OCI-LY3 (cell line): ENCODE results near the gene CALCR.

ENCODE experiments used
- H2AFZ ChIP-seq: fragments of 200-600, 300-600 bp; shearing (Covaris generic); 2 replicates; pipeline ENCODE4 v1.6.0; 2014; ENCODE audit warnings: antibody characterized with exemption, low read depth, low read length
- H3K27ac ChIP-seq: fragments of 200-600, 300-600 bp; sonication (generic); 2 replicates; pipeline ENCODE4 v1.5.1; 2014; ENCODE audit warnings: mild to moderate bottlenecking, low read length, moderate library complexity, mixed read lengths
- H3K27me3 ChIP-seq: fragments of 200-600, 300-600 bp; sonication (generic); 2 replicates; pipeline ENCODE4 v1.6.1; 2014; ENCODE audit warnings: low read depth, low read length, mixed read lengths
- H3K36me3 ChIP-seq: fragments of 200-600, 300-600 bp; sonication (generic); replicated peaks from 2 replicates; pipeline ENCODE3; 2014; ENCODE audit warnings: low read depth, low read length, mixed read lengths
- H3K4me1 ChIP-seq: fragments of 300-600, 200-600 bp; sonication (generic); 2 replicates; pipeline ENCODE4 v1.6.1; 2014; ENCODE audit warnings: low read length, mixed read lengths
- H3K4me2 ChIP-seq: fragments of 200-600, 300-600 bp; sonication (generic); 2 replicates; pipeline ENCODE4 v1.6.1; 2014; ENCODE audit warnings: low read length, mixed read lengths
- H3K4me3 ChIP-seq: fragments of 300-600, 200-600 bp; sonication (generic); 2 replicates; pipeline ENCODE4 v1.5.1; 2014; ENCODE audit warnings: antibody characterized with exemption, mild to moderate bottlenecking, low read length, moderate library complexity
- H3K79me2 ChIP-seq: fragments of 300-600, 200-600 bp; shearing (Covaris generic); 2 replicates; pipeline ENCODE4 v1.6.1; 2014; ENCODE audit warnings: mild to moderate bottlenecking, low read length, mixed read lengths
- H3K9ac ChIP-seq: fragments of 300-600, 200-600 bp; shearing (Covaris generic); 2 replicates; pipeline ENCODE4 v1.6.0; 2014; ENCODE audit warnings: mild to moderate bottlenecking, low read length, moderate library complexity
- H3K9me3 ChIP-seq: fragments of 200-600, 300-600 bp; shearing (Covaris generic); 2 replicates; pipeline ENCODE4 v1.6.1; 2014; ENCODE audit warnings: low read length, mixed read lengths; ENCODE audit not compliant: insufficient read depth
- H4K20me1 ChIP-seq: fragments of 200-600, 300-600 bp; sonication (generic); 2 replicates; pipeline ENCODE4 v1.6.1; 2016; ENCODE audit warnings: low read length, mixed read lengths; ENCODE audit not compliant: insufficient read depth
- EZH2phosphoT487 ChIP-seq: fragments of 200-600 bp; shearing (Covaris generic); IDR thresholded peaks from 2 replicates; pipeline ENCODE4 v1.6.1; 2018; ENCODE audit warnings: antibody characterized with exemption, mixed run types, low read depth
- TF ChIP-seq, protein P1 (sequence below): fragments of 200-600, 300-600 bp; sonication (generic); IDR thresholded peaks from 2 replicates; pipeline ENCODE4 v1.5.1; 2014; ENCODE audit warnings: antibody characterized with exemption, low read length, low read depth

CALCR gene

DNA sequence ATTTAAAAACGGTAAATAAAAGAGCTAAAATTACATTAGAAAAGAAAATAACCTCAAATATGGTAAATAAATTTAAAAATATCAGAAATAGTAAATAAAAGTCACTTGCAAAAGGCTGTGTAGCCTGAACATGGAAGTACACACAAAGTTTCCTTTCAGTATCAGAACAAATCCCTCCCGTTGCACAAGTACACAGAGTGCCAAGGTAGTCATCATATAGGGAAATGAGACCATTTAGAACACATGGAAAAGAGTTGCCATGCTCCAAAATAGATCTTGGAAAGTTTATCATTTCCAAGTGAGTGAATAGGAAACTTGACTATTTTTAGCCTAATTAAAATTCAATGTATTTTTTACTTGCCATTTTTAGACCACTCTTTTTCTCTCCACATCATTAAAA is 11.6 kb downstream of the CALCR start:
- TF ChIP-seq, protein P1, sequence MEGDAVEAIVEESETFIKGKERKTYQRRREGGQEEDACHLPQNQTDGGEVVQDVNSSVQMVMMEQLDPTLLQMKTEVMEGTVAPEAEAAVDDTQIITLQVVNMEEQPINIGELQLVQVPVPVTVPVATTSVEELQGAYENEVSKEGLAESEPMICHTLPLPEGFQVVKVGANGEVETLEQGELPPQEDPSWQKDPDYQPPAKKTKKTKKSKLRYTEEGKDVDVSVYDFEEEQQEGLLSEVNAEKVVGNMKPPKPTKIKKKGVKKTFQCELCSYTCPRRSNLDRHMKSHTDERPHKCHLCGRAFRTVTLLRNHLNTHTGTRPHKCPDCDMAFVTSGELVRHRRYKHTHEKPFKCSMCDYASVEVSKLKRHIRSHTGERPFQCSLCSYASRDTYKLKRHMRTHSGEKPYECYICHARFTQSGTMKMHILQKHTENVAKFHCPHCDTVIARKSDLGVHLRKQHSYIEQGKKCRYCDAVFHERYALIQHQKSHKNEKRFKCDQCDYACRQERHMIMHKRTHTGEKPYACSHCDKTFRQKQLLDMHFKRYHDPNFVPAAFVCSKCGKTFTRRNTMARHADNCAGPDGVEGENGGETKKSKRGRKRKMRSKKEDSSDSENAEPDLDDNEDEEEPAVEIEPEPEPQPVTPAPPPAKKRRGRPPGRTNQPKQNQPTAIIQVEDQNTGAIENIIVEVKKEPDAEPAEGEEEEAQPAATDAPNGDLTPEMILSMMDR = no peak
- no peak for TF ChIP-seq EZH2phosphoT487
- Histone ChIP-seq H3K4me1 (peaks cover 36% of the 10 kb centered on the region), H3K9me3 (no peaks in the 10 kb centered on the region), H3K27ac (no peak overlapping the region), H3K27me3 (no peaks in the 10 kb centered on the region), H3K79me2 (no peaks in the 10 kb centered on the region), H3K4me3 (peak overlapping the region; percentile 20), H4K20me1 (no peaks in the 10 kb centered on the region), H2AFZ (no peak overlapping the region), H3K4me2 (peak overlapping the region; percentile 62), H3K9ac (no peak overlapping the region), H3K36me3 (no peaks in the 10 kb centered on the region)

GRCh38 chr7:93562106-93562505 is 12.4 kb downstream of the CALCR start:
- TF ChIP-seq EZH2phosphoT487 = no peak
- TF ChIP-seq, protein P1 = no peak
- Histone ChIP-seq H3K4me1 (peaks cover 36% of the 10 kb centered on the region), H3K9ac (no peak overlapping the region), H3K27ac (no peak overlapping the region), H3K9me3 (no peaks in the 10 kb centered on the region), H3K27me3 (no peaks in the 10 kb centered on the region), H3K4me3 (no peak overlapping the region), H3K36me3 (no peaks in the 10 kb centered on the region), H2AFZ (no peak overlapping the region), H3K79me2 (no peaks in the 10 kb centered on the region), H3K4me2 (no peak overlapping the region), H4K20me1 (no peaks in the 10 kb centered on the region)

GRCh38 chr7:93559639-93560491 is 14.7 kb downstream of the CALCR start:
- H3K27ac ChIP-seq = peak overlapping the region; percentile 54

More at GRCh38 chr7:93559639-93560491, 14.7 kb downstream of the CALCR start:
- Histone ChIP-seq H3K9ac (peak overlapping the region; percentile 16; the same call in 1 of the 2 replicates), H3K4me2 (peak overlapping the region; percentile 56), H4K20me1 (no peaks in the 10 kb centered on the region), H3K9me3 (no peaks in the 10 kb centered on the region), H3K36me3 (no peaks in the 10 kb centered on the region), H3K4me3 (peak overlapping the region; percentile 36), H3K4me1 (peaks cover 36% of the 10 kb centered on the region), H2AFZ (no peak overlapping the region), H3K27me3 (no peaks in the 10 kb centered on the region), H3K79me2 (no peaks in the 10 kb centered on the region)
- no peak for TF ChIP-seq EZH2phosphoT487
- TF ChIP-seq, protein P1 = no peak
